Cardiac septum (tissue), 1 donor: ENCODE measurements around the gene EEF1AKMT2. TPM values are rescaled to one million over a fixed set of nuclear protein-coding genes. Genes with fewer than 3 reads are reported as not detected.
A peak's percentile ranks its signal among the peaks of the same experiment; 100 is the strongest.

ENCODE experiments used
- DNase-seq: peaks from one replicate; pipeline ENCODE4 v3.0.0-alpha.2; 2020; ENCODE audit warnings: low spot score
- intact Hi-C: fragments of 100-400 bp; cut with DNase I; formaldehyde crosslinking; loops from one replicate; pipeline ENCODE4 v1.14.0; 2022
- total RNA-seq: library from RNA; stranded (reverse); fragmentation: NEBNext Ultra II Directional; extraction: Animal tissue kit (Norgen Biotek cat#: 25700); gene quantifications from one replicate; pipeline ENCODE4 v1.2.1, GENCODE V29; 2021
- donor health status: DM: no; HTN: no; CAD: no.

The EEF1AKMT2 gene
- total RNA-seq, 1 donor from 2014 or later = 14.6 TPM

DNA sequence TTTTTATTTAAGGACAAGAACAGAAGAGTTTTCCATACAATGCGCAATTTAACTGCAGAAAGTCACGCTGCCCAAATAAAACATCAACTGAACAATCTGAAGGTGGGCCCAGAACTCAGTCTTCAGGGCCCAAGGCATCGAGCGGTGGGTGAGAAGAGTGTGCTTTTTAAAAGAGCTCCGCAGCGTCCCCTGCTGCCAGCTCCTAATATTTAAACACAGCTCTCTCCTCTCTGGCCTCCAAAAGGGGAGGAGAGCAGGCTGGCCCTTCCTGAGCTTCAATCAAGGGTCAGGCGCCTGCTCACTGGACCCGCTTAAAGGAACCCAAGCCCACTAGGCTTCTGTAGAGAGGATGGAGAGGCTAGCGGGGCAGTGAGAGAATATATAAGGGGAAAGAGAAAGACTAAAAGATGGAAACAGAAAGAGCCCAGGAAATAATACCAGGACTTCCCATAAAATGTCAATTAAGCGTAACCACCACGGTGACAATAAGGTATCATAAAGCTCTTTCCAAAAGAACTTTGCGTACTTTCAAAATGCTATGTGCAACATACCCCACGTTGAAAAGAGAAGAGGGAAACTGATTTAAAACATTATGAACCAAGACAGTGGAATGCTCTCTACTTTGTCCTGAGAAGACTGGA, 50.3 kb downstream of the EEF1AKMT2 start:
- peak; percentile 93 for DNase-seq
- intact Hi-C loops = loop anchor here (5.0 kb wide), 1 partner anchor 39 kb away; no protein-coding TSS in a partner anchor

DNA sequence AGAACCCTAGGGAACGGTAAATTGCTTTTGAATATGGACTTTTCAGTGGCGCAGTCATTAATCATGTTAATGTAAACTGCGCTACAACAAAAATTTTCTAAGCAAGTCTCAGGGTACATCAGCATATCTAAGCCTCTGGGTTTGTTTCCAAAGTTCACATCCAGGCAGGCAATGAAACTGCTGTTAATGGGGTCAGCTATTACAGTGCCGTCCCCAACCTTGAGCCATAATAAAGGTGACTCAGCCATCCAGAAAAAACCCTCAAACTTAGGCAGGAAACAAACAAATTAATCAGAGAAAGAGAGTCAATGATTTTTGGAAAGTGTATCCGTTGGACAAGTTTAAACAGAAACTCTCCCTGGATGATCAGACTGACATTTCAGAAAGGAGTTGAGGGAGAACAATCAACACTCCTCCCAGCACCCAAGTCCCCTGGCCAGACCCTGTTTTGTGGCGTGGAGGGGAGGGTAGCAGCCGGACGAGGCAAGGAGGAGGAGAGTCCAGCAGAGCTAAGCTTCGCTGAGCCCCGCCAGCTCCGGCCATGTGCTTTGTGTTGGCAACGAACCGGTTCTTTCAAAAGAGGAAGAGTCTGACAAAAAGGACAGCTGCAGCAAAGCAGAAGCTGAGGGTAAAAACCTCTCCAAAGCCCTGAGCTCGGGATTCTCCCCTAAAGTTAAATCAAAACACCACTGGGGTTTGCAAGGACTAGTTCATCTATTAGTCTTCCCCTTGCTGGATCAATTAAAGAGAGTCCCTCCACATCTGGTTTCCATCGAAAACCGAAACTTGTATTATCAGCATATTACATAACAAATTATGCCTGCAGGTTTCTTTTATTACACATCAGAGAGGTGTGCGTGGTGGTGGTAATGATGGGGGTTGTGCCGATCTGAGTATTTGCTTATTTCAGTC, 51.1 kb downstream of the EEF1AKMT2 start:
- intact Hi-C loops = loop anchor here (5.0 kb wide), 1 partner anchor 38 kb away; no protein-coding TSS in a partner anchor
- no peak for DNase-seq

DNA sequence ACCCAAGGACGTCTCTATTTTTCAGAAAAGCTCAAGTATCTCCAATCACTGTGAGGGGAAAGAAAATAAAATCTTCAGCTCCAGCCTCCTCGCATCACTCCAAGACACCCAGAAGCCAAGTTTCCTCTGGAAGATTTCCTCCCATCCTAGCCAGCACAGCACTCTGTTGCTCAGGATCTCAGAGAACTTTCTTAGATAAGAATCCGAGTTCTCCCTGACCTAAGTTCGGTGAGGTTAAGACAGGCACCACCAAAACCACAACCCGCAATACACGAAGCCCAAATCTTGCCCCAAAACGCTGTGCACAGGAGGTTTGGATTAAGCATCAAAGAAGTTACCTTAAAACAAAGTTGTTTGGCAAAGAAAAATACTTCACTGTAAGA, 51.7 kb downstream of the EEF1AKMT2 start:
- intact Hi-C loops = loop anchor here (5.0 to 10.0 kb wide), 3 partner anchors 38 to 93 kb away; no protein-coding TSS in a partner anchor
- no peak for DNase-seq

DNA sequence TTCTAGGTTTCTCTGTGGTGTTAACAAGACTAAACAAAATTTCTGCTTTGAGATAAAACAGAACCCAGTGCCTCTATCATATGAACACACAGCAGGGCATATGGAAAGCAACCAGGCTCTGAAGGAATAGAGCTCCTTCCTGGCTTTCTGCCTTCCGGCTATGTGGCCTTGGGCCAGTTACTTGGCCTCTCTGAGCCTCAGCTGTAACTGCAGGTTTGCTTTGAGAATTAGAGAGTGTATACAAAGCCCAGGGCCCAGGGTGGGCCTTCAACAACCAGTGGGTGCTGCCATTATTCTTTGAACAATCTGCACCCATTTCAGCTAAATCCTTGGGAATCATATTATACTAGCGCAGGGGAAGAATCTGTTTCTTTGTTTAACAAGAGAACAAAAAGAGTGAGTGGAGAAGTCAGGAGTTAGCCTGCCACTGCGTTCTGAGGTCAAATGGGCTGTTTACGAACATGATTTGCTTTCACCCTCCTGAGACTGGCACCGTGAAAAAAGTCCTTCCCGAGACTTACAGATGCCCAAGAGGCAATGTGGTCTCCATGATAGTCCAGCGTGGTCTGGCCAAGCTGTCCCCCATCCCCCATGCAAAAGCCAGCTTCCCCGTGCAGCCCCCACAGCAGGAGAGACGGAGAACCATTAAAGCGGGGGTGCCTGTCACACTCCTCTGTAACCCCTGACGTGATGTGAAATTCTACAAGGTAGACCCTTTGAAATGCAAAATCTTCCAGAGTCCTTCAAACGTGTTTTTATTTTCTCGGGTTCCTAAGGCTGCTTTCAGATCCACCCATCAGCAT, 52.4 kb downstream of the EEF1AKMT2 start:
- intact Hi-C loops = loop anchor here (5.0 to 10.0 kb wide), 2 partner anchors 55 to 92 kb away; no protein-coding TSS in a partner anchor
- no peak for DNase-seq

DNA sequence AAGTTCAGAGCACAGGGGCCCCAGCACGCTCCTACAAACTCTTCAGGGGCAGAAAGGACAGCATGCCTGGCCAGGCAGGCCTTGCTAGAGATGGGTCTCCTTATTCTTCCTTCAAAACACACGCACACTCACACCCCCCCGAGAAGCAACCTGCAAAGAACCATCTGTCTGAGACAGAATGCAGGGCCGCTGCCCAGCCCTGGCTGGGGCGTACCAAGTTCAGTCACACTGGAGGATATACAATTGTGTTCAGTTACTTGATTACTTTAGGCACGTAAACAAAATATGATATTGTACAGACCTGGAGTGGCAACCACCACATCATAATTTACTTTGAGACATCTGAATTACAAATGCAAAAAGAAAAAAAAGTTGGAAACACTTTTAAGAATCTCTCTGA, 53.2 kb downstream of the EEF1AKMT2 start:
- intact Hi-C loops = loop anchor here (5.0 to 10.0 kb wide), 2 partner anchors 54 to 91 kb away; no protein-coding TSS in a partner anchor
- no peak for DNase-seq

DNA sequence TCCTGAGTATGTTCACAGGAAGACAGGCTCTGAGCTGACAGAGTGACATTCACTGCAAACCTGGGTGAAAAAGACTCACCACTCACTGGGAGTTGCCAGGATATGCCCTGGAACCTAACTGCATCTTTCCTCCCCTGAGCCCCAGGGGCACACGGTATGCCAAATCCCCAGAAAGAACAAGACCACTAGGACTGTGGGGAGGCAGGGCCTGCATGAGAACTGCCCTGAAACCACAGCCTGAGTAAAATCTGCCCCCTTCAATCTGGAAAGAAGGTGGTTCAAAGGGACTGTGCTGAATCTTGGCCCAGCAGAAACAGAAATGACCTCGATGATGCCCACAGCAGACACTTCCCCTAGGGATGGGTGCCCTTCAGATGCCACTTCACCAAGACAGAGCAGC, 54.0 kb downstream of the EEF1AKMT2 start:
- no peak for DNase-seq
- intact Hi-C loops = loop anchor here (5.0 to 10.0 kb wide), 2 partner anchors 53 to 90 kb away; no protein-coding TSS in a partner anchor

DNA sequence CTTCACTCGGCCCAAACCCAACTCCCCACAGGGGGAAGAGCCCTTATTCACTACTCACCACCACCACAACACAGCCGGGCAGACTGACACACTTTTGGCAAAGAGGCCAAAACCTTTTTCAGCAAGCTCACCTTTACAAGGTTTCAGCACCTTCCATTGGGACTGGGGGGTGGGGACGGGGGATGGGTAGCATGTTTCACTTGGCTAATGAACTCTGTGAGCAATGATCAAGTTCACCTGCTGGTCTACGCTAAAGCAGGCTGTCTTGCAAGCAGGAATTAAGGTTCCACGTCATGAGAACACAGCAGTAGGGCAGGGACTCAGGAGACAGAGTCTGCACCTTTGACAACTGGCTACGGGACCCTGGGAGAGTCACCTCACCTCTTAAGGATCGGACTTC, 54.5 kb downstream of the EEF1AKMT2 start:
- intact Hi-C loops = loop anchor here (5.0 to 10.0 kb wide), 2 partner anchors 52 to 90 kb away; no protein-coding TSS in a partner anchor
- no peak for DNase-seq

DNA sequence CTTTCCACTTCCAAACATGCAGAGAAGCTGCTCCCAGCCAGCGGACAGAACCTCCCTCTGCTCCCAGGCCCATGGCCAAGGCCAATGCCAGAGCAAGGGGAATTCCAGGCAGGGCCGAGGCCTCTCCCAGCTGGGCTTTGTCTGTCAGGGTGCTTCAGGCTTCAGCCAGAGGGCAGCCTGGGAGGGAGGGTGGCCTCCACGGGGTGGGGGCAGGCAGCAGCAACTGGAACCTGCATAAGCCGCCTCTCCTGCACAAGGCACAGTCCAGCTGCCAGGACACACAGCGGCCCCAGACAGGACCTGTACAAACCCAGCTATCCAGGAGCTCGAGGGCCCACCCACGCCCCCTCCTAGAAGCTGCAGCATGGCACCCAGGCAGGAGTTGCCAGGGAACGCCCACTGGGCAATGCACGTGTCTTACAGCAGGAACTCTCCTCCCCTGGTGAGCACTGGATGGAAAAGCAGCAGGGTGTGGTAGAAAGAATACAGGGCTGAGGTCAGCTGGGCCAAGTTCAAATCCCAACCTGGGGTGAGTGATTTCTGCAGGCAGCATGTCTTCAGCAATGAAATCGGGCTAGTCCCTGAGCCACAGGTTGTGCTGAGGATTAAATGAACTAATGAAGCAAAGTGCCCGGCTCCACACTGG, 55.1 kb downstream of the EEF1AKMT2 start:
- peak; percentile 93 for DNase-seq
- intact Hi-C loops = loop anchor here (5.0 to 10.0 kb wide), 2 partner anchors 52 to 89 kb away; no protein-coding TSS in a partner anchor

DNA sequence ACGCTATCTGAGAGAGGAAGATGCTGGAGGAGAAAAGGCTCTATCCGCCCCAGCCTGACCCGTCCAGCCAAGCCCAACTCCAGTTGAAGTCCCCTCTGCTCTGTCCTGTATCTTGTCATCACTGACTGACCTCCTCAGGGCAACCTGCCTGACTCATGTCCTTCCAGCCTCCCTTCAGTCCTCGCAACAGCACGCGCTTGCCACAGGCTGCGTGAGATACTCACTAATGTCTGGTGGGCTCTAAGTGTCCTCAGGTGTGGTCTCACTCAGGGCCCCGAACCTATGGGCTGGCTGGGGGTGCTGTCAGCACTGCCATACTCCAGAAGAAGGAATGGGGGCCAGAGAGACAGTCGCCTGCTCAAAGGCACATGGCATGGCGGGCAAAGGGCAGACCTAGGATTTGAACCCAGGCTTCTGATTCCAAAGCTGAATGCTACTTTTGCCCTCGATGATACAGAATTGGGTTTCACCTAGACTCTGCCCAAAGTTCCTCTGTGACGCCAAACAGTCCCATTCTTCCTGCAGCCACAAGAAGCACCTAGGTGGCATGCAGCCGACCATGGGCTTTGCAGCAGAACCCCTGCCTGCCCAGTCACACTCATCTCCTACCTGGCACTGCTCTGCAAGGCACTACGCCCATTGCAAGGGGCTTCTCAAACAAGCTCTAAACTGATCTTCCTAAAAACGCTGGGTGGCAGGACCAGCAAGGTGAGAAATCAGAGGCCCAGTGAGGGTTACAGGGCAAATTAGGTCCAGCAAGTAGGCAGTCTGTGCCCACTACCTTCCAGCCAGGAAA, 56.0 kb downstream of the EEF1AKMT2 start:
- DNase-seq = no peak
- intact Hi-C loops = loop anchor here (5.0 to 10.0 kb wide), 2 partner anchors 51 to 88 kb away; no protein-coding TSS in a partner anchor

DNA sequence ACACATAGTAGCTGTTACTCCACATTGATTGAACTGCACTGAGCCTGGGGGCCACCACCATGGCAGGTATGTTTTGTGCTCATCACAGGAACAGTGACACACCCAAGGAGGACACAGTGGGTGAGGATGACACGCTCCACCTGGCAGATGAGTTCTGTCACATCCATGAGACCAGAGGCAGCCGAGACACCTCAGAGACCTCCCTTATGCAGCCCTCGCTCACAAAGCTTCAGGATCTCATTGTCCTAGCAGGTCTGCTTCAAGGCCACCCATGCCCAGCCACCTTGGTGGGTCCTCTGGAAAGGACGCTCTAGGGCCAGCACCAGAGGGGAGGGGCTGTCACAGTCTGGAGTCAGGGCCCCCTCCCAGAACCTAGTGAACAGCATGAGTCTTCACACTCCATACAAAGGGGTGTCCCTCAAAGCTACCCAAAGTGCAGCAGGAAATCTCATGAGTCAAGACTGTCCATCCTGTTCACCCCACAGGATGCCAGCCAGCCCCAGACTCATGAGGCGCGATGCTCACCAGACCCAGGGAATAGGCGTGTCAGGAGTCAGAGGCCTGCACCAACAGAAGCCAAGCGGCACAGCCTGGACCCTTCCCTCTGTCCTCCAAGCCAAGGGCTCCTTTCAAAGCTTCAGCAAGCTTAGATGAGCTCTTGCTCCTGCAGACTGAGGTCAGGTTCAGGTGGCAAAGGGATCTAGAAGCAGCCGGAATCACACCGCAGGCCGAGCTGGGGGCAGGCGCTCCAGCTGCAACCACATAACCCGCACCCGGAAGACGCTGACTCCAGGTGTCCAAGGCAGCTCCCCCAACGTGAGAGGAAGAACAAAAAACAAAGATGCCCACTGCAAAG, 57.1 kb downstream of the EEF1AKMT2 start:
- intact Hi-C loops = loop anchor here (5.0 to 10.0 kb wide), 2 partner anchors 50 to 87 kb away; no protein-coding TSS in a partner anchor
- DNase-seq = no peak

DNA sequence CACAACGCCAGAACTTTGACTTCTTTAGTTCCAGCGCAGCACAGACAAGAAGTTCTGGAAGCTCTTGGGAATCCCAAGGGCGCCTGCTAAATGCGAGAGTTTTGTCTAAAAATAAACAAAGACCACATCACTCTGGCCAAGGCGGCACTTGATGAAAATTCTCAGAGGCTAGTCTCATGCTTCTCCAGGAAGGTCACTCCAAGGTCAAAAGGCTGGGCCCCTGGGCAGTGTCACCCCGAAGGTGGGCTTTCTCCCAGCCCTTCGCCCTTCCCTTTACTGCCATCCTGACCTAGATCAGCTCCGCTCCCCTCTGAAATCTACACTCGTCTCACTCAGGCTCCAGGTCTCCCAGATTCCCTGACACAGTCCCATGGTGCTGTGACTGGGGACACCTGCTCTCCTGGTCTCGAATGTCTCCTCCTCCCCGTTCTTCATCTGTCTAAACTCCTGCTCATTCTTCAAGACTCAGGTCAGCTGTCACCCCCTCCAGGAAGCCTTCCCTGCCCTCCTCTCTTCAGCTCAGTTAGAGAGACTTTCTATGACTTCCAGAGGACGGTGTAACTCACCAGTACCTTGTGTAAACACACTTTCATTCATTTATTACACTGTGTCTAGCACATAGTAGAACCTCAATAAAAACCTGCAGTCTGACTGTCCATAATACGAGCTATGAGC, 58.0 kb downstream of the EEF1AKMT2 start:
- intact Hi-C loops = loop anchor here (10.0 kb wide), 1 partner anchor 49 kb away; no protein-coding TSS in a partner anchor
- DNase-seq = no peak

DNA sequence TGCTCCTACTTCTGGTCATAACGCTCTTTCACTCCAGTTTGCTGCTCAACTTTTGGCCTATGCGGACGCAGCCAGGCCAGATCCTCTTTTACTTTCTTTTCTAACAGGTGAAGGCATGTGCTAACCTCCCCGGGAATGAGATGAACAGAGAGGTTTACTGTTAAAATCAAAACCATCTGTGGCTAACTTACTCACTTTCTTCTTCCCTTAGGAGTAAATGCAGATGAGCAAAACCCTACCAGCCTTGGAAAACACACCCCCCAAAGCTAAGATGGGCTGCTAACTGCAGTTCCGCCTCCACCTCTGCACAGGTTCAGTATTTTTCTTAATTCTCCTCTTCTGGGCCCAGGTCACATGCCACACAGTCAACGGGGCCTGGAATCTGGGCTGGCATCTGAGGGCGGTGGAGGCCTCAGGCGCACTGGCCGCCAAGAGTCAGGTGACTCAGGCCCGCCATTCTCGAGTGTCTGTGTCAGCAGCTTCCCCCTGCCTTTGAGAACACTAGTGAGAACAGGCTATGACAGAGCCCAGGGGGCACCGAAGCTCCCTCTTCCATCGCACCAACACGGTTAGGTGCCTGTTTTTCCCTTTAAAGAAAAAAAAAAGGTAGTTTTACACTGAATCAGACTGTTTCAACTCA, 58.6 kb downstream of the EEF1AKMT2 start:
- intact Hi-C loops = loop anchor here (10.0 kb wide), 1 partner anchor 48 kb away; no protein-coding TSS in a partner anchor
- DNase-seq = no peak

DNA sequence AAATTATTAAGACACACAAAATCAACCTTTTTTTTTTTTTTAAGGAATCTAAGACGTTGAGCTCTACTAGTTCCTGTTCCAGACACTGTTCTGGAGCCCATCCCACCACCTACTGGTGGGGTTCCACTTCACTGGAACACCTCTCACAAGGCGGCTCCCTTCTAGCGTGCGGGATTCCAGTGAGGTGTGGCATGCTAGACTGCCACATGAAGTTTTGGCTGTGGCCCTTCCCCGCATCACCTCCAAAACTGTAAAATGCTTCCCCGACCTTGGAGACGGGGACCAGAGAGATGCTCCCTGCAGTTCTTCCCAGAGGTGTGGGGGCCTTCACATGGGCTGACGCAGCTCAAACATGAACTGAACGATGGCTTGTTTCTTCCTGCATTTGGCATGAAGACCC, 60.1 kb downstream of the EEF1AKMT2 start:
- no peak for DNase-seq
- intact Hi-C loops = loop anchor here (10.0 kb wide), 1 partner anchor 47 kb away; no protein-coding TSS in a partner anchor

DNA sequence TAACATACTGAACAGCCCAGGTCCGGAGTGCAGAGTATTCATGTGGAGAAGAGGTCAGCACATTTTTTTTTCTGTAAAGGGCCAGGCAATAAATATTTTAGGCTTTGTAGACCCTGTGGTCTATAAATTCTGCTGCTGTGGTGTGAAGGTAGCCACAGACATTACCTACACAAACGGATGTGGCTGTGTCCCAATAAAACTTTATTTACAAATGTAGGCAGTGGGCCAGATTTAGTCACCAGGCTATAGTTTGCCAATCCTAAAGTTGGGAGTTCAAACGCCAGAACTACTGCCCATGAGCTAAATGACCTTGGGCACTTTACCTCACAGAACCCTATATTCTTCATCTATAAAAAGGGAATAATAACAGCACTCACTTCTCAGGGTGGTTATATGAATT, 60.9 kb downstream of the EEF1AKMT2 start:
- intact Hi-C loops = loop anchor here (10.0 kb wide), 1 partner anchor 46 kb away; no protein-coding TSS in a partner anchor
- no peak for DNase-seq

DNA sequence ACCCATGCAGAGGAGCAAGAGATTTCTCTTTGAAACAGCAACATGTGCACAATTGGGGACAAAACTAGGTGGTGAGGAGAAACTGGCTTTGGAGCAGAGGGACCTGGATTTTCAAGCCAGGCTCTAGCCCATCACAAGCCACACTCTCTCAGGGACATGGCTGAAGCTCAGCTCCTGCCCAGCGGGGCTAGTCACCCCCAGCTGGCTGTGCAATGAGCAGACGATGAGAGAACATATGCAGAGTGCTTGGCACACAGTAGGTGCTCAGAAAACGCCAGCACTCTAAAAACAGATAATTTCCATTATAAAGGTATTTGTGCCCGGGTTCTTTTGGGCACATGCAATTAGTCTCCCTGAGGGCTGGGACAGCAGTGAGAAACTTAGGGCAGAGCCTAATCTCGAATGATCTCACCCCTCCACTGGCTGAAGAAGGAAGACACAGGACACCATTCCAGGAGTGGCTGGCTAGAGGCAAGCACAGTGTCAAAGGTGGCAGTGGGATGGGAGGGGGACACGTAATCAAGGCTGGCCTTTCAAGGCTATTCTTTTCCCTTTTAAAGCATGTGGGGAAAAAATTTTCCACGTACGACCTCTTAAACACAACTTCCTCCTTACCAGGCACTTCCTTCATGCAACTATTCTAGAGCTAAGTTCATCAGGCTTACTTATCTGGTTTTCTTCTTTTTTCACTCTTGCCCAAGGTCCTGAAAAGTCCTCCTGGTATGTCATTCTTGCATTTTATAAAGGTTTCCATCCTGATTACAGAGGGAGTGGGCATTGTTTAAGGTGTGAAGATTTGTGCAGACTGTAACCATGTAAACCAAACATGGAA, 62.6 kb downstream of the EEF1AKMT2 start:
- no peak for DNase-seq

More for the DNA sequence above, 62.6 kb downstream of the EEF1AKMT2 start:
- intact Hi-C loops = no loop called here
